Stomach (tissue), 9 donors: ENCODE measurements around the gene SPEM3. TPM values are rescaled to one million over a fixed set of nuclear protein-coding genes. Genes with fewer than 3 reads are reported as not detected.
"Not testable (repeated sequence)": the region's sequence is repeated elsewhere in the genome, so short reads cannot be mapped to it uniquely, and the experiment has no call there.

Experiments
- DNase-seq, 2 donors: peaks; one replicate each; pipeline versions ENCODE4 v3.0.0 to v3.0.0-alpha.2; 2013 to 2019
- H3K27ac ChIP-seq, 5 donors: fragments of 200-600 bp in 4 of 5; sonication (generic) in 4 of 5; one replicate each; pipeline ENCODE4 v1.5.1; 2013 to 2019; ENCODE audit warnings: mild to moderate bottlenecking in 1 of 5, moderate library complexity in 1 of 5
- H3K27me3 ChIP-seq, 3 donors: fragments of 200-600 bp; sonication (generic); one replicate each; pipeline ENCODE4 v1.5.1; 2017 to 2019; ENCODE audit warnings: mixed run types in 1 of 3
- H3K36me3 ChIP-seq, 4 donors: fragments of 200-600 bp; sonication (generic); 1 replicate in 3 of 4; 2 replicates in 1 of 4; pipeline ENCODE4 v1.5.1; 2016 to 2019
- H3K4me1 ChIP-seq, 4 donors: fragments of 200-600 bp; sonication (generic); one replicate each; pipeline ENCODE4 v1.5.1; 2016 to 2019
- H3K4me3 ChIP-seq, 4 donors: fragments of 200-600 bp; sonication (generic) in 3 of 4; one replicate each; pipeline ENCODE4 v1.5.1; 2016 to 2019; ENCODE audit warnings: mild to moderate bottlenecking in 1 of 4
- H3K9me3 ChIP-seq, 4 donors: fragments of 200-600 bp; sonication (generic); one replicate each; pipeline ENCODE4 v1.5.1; 2016 to 2019
- EP300 ChIP-seq: sonication (generic); formaldehyde crosslinking; IDR thresholded peaks from one replicate; pipeline ENCODE4 v1.6.1; 2017; ENCODE audit warnings: antibody characterized with exemption
- POLR2A ChIP-seq, 4 donors: fragments of 450-650 bp; IDR thresholded peaks; one replicate each; pipeline ENCODE4 v1.6.1; 2016; ENCODE audit warnings: antibody characterized with exemption in 4 of 4, control low read depth in 2 of 4, mild to moderate bottlenecking in 1 of 4, moderate library complexity in 1 of 4
- POLR2AphosphoS5 ChIP-seq, 3 donors: sonication (generic); formaldehyde crosslinking; IDR thresholded peaks; one replicate each; pipeline ENCODE4 v1.6.1; 2016; ENCODE audit warnings: antibody characterized with exemption in 3 of 3
- WGBS, 5 donors: extraction: QIAGEN DNeasy Blood & Tissue Kit in 3 of 5; methylation state at CpG; one replicate each; pipeline versions ENCODE4 v1.1.5 to v1.1.7; 2013 to 2018; 5-methylcytosine and 5-hydroxymethylcytosine counted together
- intact Hi-C: fragments of 100-400 bp; cut with DNase I; formaldehyde crosslinking; loops from one replicate; pipeline ENCODE4 v1.15.1; 2023; ENCODE audit warnings: low total_unique reads
- polyA plus RNA-seq, 3 donors: library from polyadenylated mRNA; stranded (reverse); fragments of 200-250 nt; gene quantifications; one replicate each; pipeline ENCODE4 v1.2.3, GENCODE V29; 2013
- total RNA-seq, 5 donors: library from RNA; depleted of rRNA; stranded (reverse); fragments of >200 nt; gene quantifications; one replicate each; pipeline versions ENCODE4 v1.1.0 to v1.2.3, GENCODE V29; 2014 to 2016
- TF ChIP-seq, protein P1 (sequence below), 7 experiments: fragments of 450-650 bp in 4 of 7; fragments of 200-600 bp in 3 of 7; sonication (generic) in 3 of 7; IDR thresholded peaks; one replicate each; pipeline ENCODE4 v1.5.1; 2016 to 2019; ENCODE audit warnings: antibody characterized with exemption in 7 of 7, control low read depth in 2 of 7, mild to moderate bottlenecking in 1 of 7
- donor health status: healthy with polysubstance abuse.
- donor health status: Bipolar disorder and iron deficiency.
- donor health status: healthy.

SPEM3 gene
- total and polyA plus RNA-seq, 8 donors, result not detected

DNA sequence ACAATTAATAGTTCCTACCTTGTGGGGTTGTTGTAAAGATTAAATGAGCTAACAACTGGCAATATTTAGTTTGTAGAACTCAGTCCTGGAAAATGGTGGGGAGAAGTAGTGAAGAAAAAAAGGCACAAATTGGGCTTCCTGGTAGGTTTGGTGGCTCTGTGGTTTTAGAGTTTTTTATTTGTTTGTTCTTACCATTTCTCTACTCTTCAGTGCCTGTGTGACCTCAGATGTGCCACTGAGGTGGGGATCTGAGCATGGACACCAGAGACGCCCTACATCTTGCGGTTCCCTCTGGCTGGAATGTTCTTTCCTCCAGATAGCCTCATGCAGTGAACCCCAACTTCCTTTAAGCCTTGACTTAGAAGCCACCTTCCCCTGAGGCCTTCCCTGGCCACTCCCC is 43.1 kb downstream of the SPEM3 start:
- no peak for DNase-seq
- Histone ChIP-seq H3K4me1 (peaks cover 35 to 95% (median 64%) of the 10 kb centered on the region in 4 donors), H3K36me3 (peaks cover 0 to 9% (median 5%) of the 10 kb centered on the region in 4 donors), H3K9me3 (no peaks in the 10 kb centered on the region), H3K4me3 (no peak overlapping the region), H3K27me3 (no peaks in the 10 kb centered on the region), H3K27ac (peak overlapping the region in 2 of 5 donors; percentile 7 to 20)
- intact Hi-C loops, result no loop called here
- TF ChIP-seq POLR2AphosphoS5 (IDR thresholded peaks at IDR 0.05) (no peak), POLR2A (IDR thresholded peaks at IDR 0.05) (no peak), EP300 (no peak)
- TF ChIP-seq, protein P1, sequence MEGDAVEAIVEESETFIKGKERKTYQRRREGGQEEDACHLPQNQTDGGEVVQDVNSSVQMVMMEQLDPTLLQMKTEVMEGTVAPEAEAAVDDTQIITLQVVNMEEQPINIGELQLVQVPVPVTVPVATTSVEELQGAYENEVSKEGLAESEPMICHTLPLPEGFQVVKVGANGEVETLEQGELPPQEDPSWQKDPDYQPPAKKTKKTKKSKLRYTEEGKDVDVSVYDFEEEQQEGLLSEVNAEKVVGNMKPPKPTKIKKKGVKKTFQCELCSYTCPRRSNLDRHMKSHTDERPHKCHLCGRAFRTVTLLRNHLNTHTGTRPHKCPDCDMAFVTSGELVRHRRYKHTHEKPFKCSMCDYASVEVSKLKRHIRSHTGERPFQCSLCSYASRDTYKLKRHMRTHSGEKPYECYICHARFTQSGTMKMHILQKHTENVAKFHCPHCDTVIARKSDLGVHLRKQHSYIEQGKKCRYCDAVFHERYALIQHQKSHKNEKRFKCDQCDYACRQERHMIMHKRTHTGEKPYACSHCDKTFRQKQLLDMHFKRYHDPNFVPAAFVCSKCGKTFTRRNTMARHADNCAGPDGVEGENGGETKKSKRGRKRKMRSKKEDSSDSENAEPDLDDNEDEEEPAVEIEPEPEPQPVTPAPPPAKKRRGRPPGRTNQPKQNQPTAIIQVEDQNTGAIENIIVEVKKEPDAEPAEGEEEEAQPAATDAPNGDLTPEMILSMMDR (IDR thresholded peaks at IDR 0.05), result no peak
- 73 to 85% (median 80%) methylated on average over 2 of the region's 2 CpGs for WGBS, 5 donors

DNA sequence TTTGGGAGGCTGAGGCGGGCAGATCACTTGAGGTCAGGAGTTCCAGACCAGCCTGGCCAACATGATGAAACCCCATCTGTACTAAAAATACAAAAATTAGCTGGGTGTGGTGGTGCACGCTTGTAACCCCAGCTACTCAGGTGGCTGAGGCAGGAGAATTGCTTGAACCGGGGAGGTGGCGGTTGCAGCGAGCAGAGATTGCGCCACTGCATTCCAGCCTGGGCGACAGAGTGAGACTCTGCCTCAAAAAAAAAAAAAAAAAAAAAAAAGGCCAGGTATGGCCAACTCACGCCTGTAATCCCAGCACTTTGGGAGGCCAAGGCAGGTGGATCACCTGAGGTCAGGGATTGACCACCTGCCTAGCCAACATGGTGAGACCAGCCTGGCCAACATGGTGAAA is 46.1 kb downstream of the SPEM3 start:
- not testable (repeated sequence) for H3K36me3 ChIP-seq, DNase-seq

DNA sequence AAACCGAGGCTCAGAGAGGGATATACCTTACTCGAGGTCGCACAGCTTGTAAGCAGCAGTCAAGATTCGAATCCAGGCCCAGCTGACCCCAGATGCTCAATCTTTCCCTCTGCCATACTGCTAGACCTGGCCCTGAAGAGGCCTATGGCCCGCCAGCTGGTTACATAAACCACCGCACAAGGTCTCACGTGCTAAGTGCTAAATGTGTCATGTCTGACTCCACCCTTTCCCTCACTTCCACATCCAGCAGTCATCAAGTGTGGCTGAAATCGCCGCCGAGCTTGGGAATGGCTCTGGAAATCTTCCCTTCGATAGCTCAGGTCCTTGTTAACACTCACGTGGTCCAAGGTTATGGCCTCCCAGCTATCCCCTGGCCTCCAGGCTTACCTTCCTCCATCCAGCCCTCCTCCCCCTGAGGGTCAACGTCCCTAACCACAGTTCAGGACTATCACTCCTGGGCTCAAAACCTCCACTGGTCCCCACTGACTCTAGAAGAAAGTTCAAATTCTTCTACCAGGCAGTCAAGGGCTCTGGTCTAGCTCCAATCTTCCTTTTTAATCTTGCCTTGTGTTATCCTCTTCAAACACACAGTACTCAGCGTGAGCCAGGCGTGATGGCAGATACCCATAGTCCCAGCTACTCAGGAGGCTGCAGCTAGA is 47.2 kb downstream of the SPEM3 start:
- no peaks in the 10 kb centered on the region for H3K27me3 ChIP-seq
- H3K4me3 ChIP-seq, result no peak overlapping the region
- peak overlapping the region in 4 of 5 donors; percentile 97 to 100 (median 100) for H3K27ac ChIP-seq
- intact Hi-C loops, result loop anchor here (5.0 kb wide), 1 partner anchor 39 kb away; the partner anchor contains the start of genes FGF11 and TMEM102
- H3K9me3 ChIP-seq, result no peaks in the 10 kb centered on the region
- peak in 1 of 2 donors; percentile 72 for DNase-seq
- TF ChIP-seq EP300 (no peak), POLR2AphosphoS5 (IDR thresholded peaks at IDR 0.05) (peak in 2 of 3 donors; percentile 36 to 52)
- TF ChIP-seq, protein P1 (IDR thresholded peaks at IDR 0.05), result no peak
- no peaks in the 10 kb centered on the region for H3K36me3 ChIP-seq
- 57 to 66% (median 65%) methylated on average over 15 of the region's 15 CpGs for WGBS, 5 donors
- peaks cover 48 to 85% (median 72%) of the 10 kb centered on the region in 4 donors for H3K4me1 ChIP-seq

More for the DNA sequence above, 46.1 kb downstream of the SPEM3 start:
- H3K4me3 ChIP-seq, H3K9me3 ChIP-seq, H3K27me3 ChIP-seq: not testable (repeated sequence)
- WGBS, 5 donors, result 82 to 94% (median 90%) methylated on average over 8 of the region's 8 CpGs
- intact Hi-C loops, result loop anchor here (5.0 kb wide), 1 partner anchor 37 kb away; the partner anchor contains the start of genes FGF11 and TMEM102
- H3K4me1 ChIP-seq, result peaks cover 52 to 87% (median 69%) of the 10 kb centered on the region in 4 donors
- H3K27ac ChIP-seq, result peak overlapping the region in 2 of 5 donors; percentile 97 to 100

DNA sequence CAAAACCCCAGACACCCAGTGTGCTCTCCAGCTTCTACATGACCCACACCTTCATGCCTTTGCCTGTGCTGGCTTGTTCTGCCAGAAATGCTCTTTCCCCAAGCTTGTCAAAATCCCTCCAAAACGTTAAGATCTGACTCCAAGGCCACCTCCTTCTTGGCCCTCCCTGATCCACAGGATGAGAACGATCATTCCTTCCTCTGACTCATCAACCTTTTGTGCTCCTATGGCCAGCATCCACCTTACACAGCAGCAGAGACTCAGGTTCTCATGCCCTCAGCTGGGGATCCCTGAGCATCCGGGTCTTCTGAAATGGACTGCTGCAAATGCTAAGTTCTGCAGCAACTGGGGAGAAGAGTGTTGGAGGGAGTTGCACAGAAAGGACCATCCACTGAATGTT is 47.8 kb downstream of the SPEM3 start:
- Histone ChIP-seq H3K4me3 (peak overlapping the region in 1 of 4 donors; percentile 92), H3K27me3 (no peaks in the 10 kb centered on the region), H3K9me3 (no peaks in the 10 kb centered on the region), H3K4me1 (peaks cover 46 to 85% (median 68%) of the 10 kb centered on the region in 4 donors), H3K27ac (peak overlapping the region in 4 of 5 donors; percentile 97 to 100 (median 100)), H3K36me3 (no peaks in the 10 kb centered on the region)
- no peak for DNase-seq
- 30 to 35% (median 32%) methylated on average over 3 of the region's 3 CpGs for WGBS, 5 donors
- intact Hi-C loops, result loop anchor here (5.0 kb wide), 1 partner anchor 39 kb away; the partner anchor contains the start of genes FGF11 and TMEM102
- TF ChIP-seq POLR2AphosphoS5 (IDR thresholded peaks at IDR 0.05) (no peak), POLR2A (IDR thresholded peaks at IDR 0.05) (no peak), EP300 (no peak)
- TF ChIP-seq, protein P1 (IDR thresholded peaks at IDR 0.05), result no peak

DNA sequence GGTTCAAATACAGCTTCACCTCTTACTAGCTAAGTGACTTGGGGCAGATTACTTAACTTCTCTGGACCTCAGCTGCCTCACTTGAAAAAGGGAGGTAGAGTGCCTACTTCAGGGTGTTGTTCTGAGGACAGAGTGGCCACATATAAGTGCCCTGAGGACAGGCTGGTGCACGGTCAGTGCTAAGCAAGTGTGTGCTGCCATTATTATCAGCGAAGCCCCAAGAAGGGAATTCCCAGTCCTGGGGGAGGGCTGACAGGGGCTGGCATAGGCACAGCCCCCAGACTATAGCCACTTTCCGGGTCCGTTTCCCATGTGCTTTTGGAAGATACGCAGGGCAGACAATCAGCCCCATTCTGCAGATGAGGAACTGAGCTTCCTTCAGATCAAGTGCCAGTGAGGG is 48.3 kb downstream of the SPEM3 start:
- TF ChIP-seq EP300 (no peak), POLR2A (IDR thresholded peaks at IDR 0.05) (no peak), POLR2AphosphoS5 (IDR thresholded peaks at IDR 0.05) (no peak)
- TF ChIP-seq, protein P1 (IDR thresholded peaks at IDR 0.05), result no peak
- Histone ChIP-seq H3K36me3 (no peaks in the 10 kb centered on the region), H3K27me3 (no peaks in the 10 kb centered on the region), H3K27ac (peak overlapping the region in 4 of 5 donors; percentile 97 to 100 (median 100)), H3K9me3 (no peaks in the 10 kb centered on the region), H3K4me1 (peaks cover 42 to 85% (median 65%) of the 10 kb centered on the region in 4 donors), H3K4me3 (peak overlapping the region in 2 of 4 donors; percentile 87 to 92)
- intact Hi-C loops, result loop anchor here (5.0 kb wide), 1 partner anchor 40 kb away; the partner anchor contains the start of genes FGF11 and TMEM102
- DNase-seq, result no peak
- 79 to 90% (median 86%) methylated on average over 4 to 5 of the region's 5 CpGs for WGBS, 5 donors
